Measurements from ENCODE around the gene F3.

GRCh38 chr1:94501426-94501825, 40.1 kb downstream of the F3 start:
- TF ChIP-seq NFE2L1 (CRISPR knock-in tag; IDR thresholded peaks at IDR 0.05), result no peak
- TF ChIP-seq CREB1 (CRISPR knock-in tag; IDR thresholded peaks at IDR 0.05), result no peak
- TF ChIP-seq, protein P1, sequence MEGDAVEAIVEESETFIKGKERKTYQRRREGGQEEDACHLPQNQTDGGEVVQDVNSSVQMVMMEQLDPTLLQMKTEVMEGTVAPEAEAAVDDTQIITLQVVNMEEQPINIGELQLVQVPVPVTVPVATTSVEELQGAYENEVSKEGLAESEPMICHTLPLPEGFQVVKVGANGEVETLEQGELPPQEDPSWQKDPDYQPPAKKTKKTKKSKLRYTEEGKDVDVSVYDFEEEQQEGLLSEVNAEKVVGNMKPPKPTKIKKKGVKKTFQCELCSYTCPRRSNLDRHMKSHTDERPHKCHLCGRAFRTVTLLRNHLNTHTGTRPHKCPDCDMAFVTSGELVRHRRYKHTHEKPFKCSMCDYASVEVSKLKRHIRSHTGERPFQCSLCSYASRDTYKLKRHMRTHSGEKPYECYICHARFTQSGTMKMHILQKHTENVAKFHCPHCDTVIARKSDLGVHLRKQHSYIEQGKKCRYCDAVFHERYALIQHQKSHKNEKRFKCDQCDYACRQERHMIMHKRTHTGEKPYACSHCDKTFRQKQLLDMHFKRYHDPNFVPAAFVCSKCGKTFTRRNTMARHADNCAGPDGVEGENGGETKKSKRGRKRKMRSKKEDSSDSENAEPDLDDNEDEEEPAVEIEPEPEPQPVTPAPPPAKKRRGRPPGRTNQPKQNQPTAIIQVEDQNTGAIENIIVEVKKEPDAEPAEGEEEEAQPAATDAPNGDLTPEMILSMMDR (IDR thresholded peaks at IDR 0.05), result no peak
- no peak for TF ChIP-seq JUN (CRISPR knock-in tag; IDR thresholded peaks at IDR 0.05)
- TF ChIP-seq SP1 (CRISPR knock-in tag; conservative IDR thresholded peaks at IDR 0.05), result no peak

All from WTC11 (cell line).